ENCODE data around the gene ATP9A.

ATP9A gene

GRCh38 chr20:51810155-51811041 lies 42.2 kb upstream of the ATP9A start:
- TF ChIP-seq, protein P1, sequence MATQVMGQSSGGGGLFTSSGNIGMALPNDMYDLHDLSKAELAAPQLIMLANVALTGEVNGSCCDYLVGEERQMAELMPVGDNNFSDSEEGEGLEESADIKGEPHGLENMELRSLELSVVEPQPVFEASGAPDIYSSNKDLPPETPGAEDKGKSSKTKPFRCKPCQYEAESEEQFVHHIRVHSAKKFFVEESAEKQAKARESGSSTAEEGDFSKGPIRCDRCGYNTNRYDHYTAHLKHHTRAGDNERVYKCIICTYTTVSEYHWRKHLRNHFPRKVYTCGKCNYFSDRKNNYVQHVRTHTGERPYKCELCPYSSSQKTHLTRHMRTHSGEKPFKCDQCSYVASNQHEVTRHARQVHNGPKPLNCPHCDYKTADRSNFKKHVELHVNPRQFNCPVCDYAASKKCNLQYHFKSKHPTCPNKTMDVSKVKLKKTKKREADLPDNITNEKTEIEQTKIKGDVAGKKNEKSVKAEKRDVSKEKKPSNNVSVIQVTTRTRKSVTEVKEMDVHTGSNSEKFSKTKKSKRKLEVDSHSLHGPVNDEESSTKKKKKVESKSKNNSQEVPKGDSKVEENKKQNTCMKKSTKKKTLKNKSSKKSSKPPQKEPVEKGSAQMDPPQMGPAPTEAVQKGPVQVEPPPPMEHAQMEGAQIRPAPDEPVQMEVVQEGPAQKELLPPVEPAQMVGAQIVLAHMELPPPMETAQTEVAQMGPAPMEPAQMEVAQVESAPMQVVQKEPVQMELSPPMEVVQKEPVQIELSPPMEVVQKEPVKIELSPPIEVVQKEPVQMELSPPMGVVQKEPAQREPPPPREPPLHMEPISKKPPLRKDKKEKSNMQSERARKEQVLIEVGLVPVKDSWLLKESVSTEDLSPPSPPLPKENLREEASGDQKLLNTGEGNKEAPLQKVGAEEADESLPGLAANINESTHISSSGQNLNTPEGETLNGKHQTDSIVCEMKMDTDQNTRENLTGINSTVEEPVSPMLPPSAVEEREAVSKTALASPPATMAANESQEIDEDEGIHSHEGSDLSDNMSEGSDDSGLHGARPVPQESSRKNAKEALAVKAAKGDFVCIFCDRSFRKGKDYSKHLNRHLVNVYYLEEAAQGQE (IDR thresholded peaks at IDR 0.05; ENCODE audit: insufficient read depth in 1 of 2, low read depth in 2 of 2, low read length in 2 of 2), result no peak
- TF ChIP-seq SIN3A (IDR thresholded peaks at IDR 0.05; ENCODE audit: borderline replicate concordance, insufficient read depth, low read length), result no peak

DNA sequence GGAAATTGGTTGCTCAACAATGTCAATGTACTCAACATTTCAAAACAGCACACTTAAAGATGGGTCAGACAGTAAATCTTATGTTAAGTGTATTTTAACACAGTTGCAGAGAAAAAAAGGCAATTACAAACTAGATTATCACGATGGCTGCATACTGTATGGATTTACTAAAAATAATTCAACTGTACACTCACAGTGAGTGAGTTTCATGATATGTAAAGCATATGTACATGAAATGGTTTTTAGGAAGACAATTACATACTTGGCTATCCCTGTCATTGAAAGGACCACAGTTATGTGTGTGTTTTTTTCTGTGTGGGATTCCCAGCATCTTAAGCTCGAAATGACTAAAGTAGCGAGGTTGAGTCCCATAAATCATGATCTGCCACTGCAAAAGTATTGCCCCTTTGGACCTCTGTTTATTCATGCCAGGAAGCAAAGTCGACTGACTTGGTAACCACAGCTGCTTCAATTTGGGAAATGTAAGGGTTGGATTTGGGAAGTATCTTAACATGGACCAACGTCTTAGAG lies 39.6 kb upstream of the ATP9A start:
- TF ChIP-seq, protein P1 (IDR thresholded peaks at IDR 0.05; ENCODE audit: insufficient read depth in 1 of 2, low read depth in 2 of 2, low read length in 2 of 2), result no peak
- no peak for TF ChIP-seq POLR2AphosphoS5 (IDR thresholded peaks at IDR 0.05; ENCODE audit: low read depth, low read length)
- TF ChIP-seq TAF1 (IDR thresholded peaks at IDR 0.05; ENCODE audit: borderline replicate concordance, insufficient read depth, low read length), result no peak
- no peak for TF ChIP-seq SIN3A (IDR thresholded peaks at IDR 0.05; ENCODE audit: borderline replicate concordance, insufficient read depth, low read length)

GRCh38 chr20:51804754-51805153 lies 36.6 kb upstream of the ATP9A start:
- TF ChIP-seq, protein P1 (IDR thresholded peaks at IDR 0.05; ENCODE audit: insufficient read depth in 1 of 2, low read depth in 2 of 2, low read length in 2 of 2), result no peak
- no peak for TF ChIP-seq POLR2AphosphoS5 (IDR thresholded peaks at IDR 0.05; ENCODE audit: low read depth, low read length)
- no peak for TF ChIP-seq SIN3A (IDR thresholded peaks at IDR 0.05; ENCODE audit: borderline replicate concordance, insufficient read depth, low read length)
- TF ChIP-seq TAF1 (IDR thresholded peaks at IDR 0.05; ENCODE audit: borderline replicate concordance, insufficient read depth, low read length), result no peak
- TF ChIP-seq FOXP2 (optimal IDR thresholded peaks at IDR 0.05; ENCODE audit: borderline replicate concordance, extremely low read depth, extremely low read length, insufficient read depth), result no peak

GRCh38 chr20:51803148-51803854 lies 35.1 kb upstream of the ATP9A start:
- TF ChIP-seq FOXP2 (optimal IDR thresholded peaks at IDR 0.05; ENCODE audit: borderline replicate concordance, extremely low read depth, extremely low read length, insufficient read depth), result no peak
- TF ChIP-seq, protein P1 (IDR thresholded peaks at IDR 0.05; ENCODE audit: insufficient read depth in 1 of 2, low read depth in 2 of 2, low read length in 2 of 2), result no peak
- no peak for TF ChIP-seq TAF1 (IDR thresholded peaks at IDR 0.05; ENCODE audit: borderline replicate concordance, insufficient read depth, low read length)
- TF ChIP-seq POLR2AphosphoS5 (IDR thresholded peaks at IDR 0.05; ENCODE audit: low read depth, low read length), result no peak
- no peak for TF ChIP-seq SIN3A (IDR thresholded peaks at IDR 0.05; ENCODE audit: borderline replicate concordance, insufficient read depth, low read length)

Data from PFSK-1 (cell line).